ENCODE measurements around the gene EPN2. TPM values are rescaled to one million over a fixed set of nuclear protein-coding genes. Genes with fewer than 3 reads are reported as not detected.

The EPN2 gene
- total and polyA plus RNA-seq, 10 of the 15 experiments (the other 5 are each of a cell fraction or from before 2014, with no cell fraction given) = 0.26 to 8.4 (median 4.7) TPM

DNA sequence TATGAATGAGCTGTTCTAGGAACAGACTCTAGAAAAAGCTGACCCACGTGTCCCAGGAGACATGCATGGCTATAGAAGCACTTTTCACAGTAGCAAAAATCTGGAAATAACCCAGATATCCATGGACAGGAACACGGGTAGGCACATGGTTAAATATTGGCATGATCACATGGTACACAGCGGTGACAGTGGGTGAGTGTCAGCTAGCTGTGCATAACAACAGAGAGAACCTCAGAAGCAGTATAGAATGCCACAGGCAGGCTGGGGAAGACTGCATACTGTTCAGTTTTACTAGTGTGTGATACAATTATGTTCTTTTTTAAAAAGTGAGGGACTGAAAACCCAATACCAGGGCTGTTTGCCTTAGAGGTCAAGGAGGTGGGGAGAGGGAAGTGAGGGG is 31.4 kb downstream of the EPN2 start (continued):
- TF ChIP-seq, protein P1, sequence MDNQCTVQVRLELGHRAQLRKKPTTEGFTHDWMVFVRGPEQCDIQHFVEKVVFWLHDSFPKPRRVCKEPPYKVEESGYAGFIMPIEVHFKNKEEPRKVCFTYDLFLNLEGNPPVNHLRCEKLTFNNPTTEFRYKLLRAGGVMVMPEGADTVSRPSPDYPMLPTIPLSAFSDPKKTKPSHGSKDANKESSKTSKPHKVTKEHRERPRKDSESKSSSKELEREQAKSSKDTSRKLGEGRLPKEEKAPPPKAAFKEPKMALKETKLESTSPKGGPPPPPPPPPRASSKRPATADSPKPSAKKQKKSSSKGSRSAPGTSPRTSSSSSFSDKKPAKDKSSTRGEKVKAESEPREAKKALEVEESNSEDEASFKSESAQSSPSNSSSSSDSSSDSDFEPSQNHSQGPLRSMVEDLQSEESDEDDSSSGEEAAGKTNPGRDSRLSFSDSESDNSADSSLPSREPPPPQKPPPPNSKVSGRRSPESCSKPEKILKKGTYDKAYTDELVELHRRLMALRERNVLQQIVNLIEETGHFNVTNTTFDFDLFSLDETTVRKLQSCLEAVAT (IDR thresholded peaks at IDR 0.05) = no peak
- TF ChIP-seq CREB1 (IDR thresholded peaks at IDR 0.05; ENCODE audit: low read depth) = no peak
- TF ChIP-seq, protein P2, sequence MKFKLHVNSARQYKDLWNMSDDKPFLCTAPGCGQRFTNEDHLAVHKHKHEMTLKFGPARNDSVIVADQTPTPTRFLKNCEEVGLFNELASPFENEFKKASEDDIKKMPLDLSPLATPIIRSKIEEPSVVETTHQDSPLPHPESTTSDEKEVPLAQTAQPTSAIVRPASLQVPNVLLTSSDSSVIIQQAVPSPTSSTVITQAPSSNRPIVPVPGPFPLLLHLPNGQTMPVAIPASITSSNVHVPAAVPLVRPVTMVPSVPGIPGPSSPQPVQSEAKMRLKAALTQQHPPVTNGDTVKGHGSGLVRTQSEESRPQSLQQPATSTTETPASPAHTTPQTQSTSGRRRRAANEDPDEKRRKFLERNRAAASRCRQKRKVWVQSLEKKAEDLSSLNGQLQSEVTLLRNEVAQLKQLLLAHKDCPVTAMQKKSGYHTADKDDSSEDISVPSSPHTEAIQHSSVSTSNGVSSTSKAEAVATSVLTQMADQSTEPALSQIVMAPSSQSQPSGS (IDR thresholded peaks at IDR 0.05; ENCODE audit: low read length) = no peak
- no peak for TF ChIP-seq ELK1 (IDR thresholded peaks at IDR 0.05; ENCODE audit: low read depth, low read length)

DNA sequence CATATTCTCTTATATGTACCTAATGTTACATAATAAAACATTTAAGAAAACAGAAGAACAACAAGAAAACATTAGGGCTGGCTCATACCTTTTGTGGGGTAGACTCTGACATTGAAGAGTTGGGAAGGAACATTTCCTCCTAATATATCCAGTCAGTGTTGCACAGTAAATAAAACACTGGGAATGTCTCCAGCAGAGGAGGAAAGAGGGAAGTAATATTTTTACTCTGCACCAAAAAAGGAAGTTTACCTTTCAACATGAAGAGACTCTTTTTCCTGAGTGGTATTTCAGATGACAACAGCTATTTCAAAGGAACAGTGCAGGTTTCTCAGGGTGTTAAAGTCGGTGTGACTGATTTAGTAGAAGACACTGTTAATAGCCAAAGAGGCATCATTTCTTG is 31.9 kb downstream of the EPN2 start:
- Histone ChIP-seq H3K36me3 (ENCODE audit: control insufficient read depth in 2 of 2, insufficient read depth in 2 of 2, low read length in 1 of 2) (no peaks in the 10 kb centered on the region), H3K4me3 (no peak overlapping the region), H3K79me2 (ENCODE audit: control insufficient read depth, insufficient read depth, low read length) (no peaks in the 10 kb centered on the region), H2AFZ (ENCODE audit: control insufficient read depth, low read depth, low read length) (no peak overlapping the region), H3K4me1 (ENCODE audit: control insufficient read depth, insufficient read depth, low read length) (peaks cover 18% of the 10 kb centered on the region), H3K4me2 (ENCODE audit: control insufficient read depth, insufficient read depth) (no peak overlapping the region), H3K9me3 (replicated peaks; ENCODE audit: control insufficient read depth, insufficient read depth, low read length) (no peaks in the 10 kb centered on the region), H3K27ac (ENCODE audit: control insufficient read depth, insufficient read depth) (no peak overlapping the region), H4K20me1 (ENCODE audit: control insufficient read depth, insufficient read depth) (no peaks in the 10 kb centered on the region), H3K27me3 (replicated peaks in 1 of 2; ENCODE audit: control insufficient read depth in 2 of 2, insufficient read depth in 2 of 2, low read length in 1 of 2) (no peaks in the 10 kb centered on the region), H3K9ac (ENCODE audit: control insufficient read depth, insufficient read depth, low read length) (no peak overlapping the region)
- ATAC-seq (no peak), FAIRE-seq (no peak), DNase-seq (ENCODE audit: low read depth, low spot score) (no peak)
- no peak for TF ChIP-seq SIX5 (IDR thresholded peaks at IDR 0.05; ENCODE audit: low read depth, low read length, severe bottlenecking)
- ChIA-PET CTCF (interaction anchor here (1.0 kb wide), 1 partner anchor 12 kb away, joined by 4 read pairs; no protein-coding TSS in a partner anchor), SMC1A (ENCODE audit: uncharacterized antibody, unreplicated experiment) (interaction anchor here (1.0 kb wide), 1 partner anchor 14 kb away, joined by 3 read pairs; no protein-coding TSS in a partner anchor), RAD21 (ENCODE audit: unreplicated experiment) (interaction anchor here (0.5 kb wide), 1 partner anchor 8 kb away, joined by 3 read pairs; no protein-coding TSS in a partner anchor), POLR2A (interaction anchor here (0.6 to 2.1 kb wide), 2 partner anchors 13 to 196 kb away, joined by 5 to 6 read pairs; no protein-coding TSS in a partner anchor)
- intact Hi-C loops (cut with micrococcal nuclease; ENCODE audit: unreplicated experiment) (no loop called here), in situ Hi-C loops (cut with MboI) (no loop called here)
- WGBS (ENCODE audit: insufficient coverage, insufficient replicate concordance, low lambda C conversion rate, missing lambda C conversion rate) = 0% methylated on average over 1 of the region's 1 CpG
- no TSS peak for BruUV-seq (replicated peaks)

Measured in GM12878 (cell line).